Glutamatergic neuron (in vitro differentiated cells): ENCODE results near the gene PKN1. TPM values are rescaled to one million over a fixed set of nuclear protein-coding genes. Genes with fewer than 3 reads are reported as not detected.
"Not testable (repeated sequence)": the region's sequence is repeated elsewhere in the genome, so short reads cannot be mapped to it uniquely, and the experiment has no call there.

ENCODE experiments used
- DNase-seq: peaks from one replicate; pipeline ENCODE4 v3.0.0; 2022
- H3K27ac Mint-ChIP-seq: one replicate; pipeline ENCODE4 v1.8.0; 2020; ENCODE audit warnings: mild to moderate bottlenecking, mixed read lengths, inconsistent platforms; ENCODE audit not compliant: unreplicated experiment
- H3K27me3 Mint-ChIP-seq: one replicate; pipeline ENCODE4 v1.8.0; 2020; ENCODE audit warnings: mild to moderate bottlenecking, moderate library complexity, mixed read lengths, inconsistent platforms; ENCODE audit not compliant: unreplicated experiment
- H3K36me3 Mint-ChIP-seq: one replicate; pipeline ENCODE4 v1.8.0; 2020; ENCODE audit warnings: mild to moderate bottlenecking, mixed read lengths, inconsistent platforms; ENCODE audit not compliant: unreplicated experiment
- H3K4me1 Mint-ChIP-seq: one replicate; pipeline ENCODE4 v1.8.0; 2020; ENCODE audit warnings: mild to moderate bottlenecking, low read depth, mixed read lengths, inconsistent platforms; ENCODE audit not compliant: unreplicated experiment
- H3K4me3 Mint-ChIP-seq: one replicate; pipeline ENCODE4 v1.8.0; 2020; ENCODE audit warnings: mild to moderate bottlenecking, mixed read lengths, inconsistent platforms; ENCODE audit not compliant: unreplicated experiment
- H3K9me3 Mint-ChIP-seq: one replicate; pipeline ENCODE4 v1.8.0; 2020; ENCODE audit warnings: mild to moderate bottlenecking, moderate library complexity, mixed read lengths, inconsistent platforms; ENCODE audit not compliant: unreplicated experiment
- total RNA-seq: library from RNA; stranded (reverse); fragmentation: NEBNext Ultra II Directional; extraction: Animal tissue kit (Norgen Biotek cat#: 25700); gene quantifications from one replicate; pipeline ENCODE4 v1.2.1, GENCODE V29; 2021; ENCODE audit not compliant: unreplicated experiment
- TF ChIP-seq, protein P1 (sequence below): fragments of 200-600 bp; sonication (generic); IDR thresholded peaks from one replicate; pipeline ENCODE4 v1.5.0; 2021; ENCODE audit not compliant: partially characterized antibody, unreplicated experiment

Gene PKN1
- total RNA-seq, 1 donor from 2014 or later = 117 TPM

DNA sequence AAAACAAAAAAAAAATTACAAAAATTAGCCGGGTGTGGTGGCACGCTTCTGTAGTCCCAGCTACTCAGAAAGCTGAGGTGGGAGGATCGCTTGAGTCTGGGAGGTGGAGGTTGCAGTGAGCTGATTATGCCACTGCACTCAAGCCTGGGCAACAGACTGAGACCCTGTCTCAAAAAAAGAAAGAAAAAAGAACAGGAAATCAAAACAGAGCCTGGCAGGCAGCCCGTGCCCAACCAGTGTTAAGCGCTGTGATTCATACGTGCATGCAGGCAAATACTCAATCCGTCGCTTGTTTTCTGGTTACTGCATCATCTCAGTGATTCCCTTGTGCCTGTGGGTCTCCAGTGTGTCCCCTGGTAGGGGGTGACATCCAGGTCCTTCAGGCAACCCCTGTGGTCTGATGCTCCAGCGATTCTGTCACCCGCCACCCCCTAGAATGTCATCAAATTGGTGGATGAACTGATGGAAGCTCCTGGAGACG lies 32.1 kb upstream of the PKN1 start:
- Mint-ChIP-seq H3K27me3 (peaks cover 2% of the 10 kb centered on the region), H3K4me3 (no peak overlapping the region), H3K9me3 (no peaks in the 10 kb centered on the region), H3K4me1 (no peaks in the 10 kb centered on the region), H3K27ac (no peak overlapping the region), H3K36me3 (no peaks in the 10 kb centered on the region)
- DNase-seq = no peak
- TF ChIP-seq, protein P1, sequence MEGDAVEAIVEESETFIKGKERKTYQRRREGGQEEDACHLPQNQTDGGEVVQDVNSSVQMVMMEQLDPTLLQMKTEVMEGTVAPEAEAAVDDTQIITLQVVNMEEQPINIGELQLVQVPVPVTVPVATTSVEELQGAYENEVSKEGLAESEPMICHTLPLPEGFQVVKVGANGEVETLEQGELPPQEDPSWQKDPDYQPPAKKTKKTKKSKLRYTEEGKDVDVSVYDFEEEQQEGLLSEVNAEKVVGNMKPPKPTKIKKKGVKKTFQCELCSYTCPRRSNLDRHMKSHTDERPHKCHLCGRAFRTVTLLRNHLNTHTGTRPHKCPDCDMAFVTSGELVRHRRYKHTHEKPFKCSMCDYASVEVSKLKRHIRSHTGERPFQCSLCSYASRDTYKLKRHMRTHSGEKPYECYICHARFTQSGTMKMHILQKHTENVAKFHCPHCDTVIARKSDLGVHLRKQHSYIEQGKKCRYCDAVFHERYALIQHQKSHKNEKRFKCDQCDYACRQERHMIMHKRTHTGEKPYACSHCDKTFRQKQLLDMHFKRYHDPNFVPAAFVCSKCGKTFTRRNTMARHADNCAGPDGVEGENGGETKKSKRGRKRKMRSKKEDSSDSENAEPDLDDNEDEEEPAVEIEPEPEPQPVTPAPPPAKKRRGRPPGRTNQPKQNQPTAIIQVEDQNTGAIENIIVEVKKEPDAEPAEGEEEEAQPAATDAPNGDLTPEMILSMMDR = no peak

DNA sequence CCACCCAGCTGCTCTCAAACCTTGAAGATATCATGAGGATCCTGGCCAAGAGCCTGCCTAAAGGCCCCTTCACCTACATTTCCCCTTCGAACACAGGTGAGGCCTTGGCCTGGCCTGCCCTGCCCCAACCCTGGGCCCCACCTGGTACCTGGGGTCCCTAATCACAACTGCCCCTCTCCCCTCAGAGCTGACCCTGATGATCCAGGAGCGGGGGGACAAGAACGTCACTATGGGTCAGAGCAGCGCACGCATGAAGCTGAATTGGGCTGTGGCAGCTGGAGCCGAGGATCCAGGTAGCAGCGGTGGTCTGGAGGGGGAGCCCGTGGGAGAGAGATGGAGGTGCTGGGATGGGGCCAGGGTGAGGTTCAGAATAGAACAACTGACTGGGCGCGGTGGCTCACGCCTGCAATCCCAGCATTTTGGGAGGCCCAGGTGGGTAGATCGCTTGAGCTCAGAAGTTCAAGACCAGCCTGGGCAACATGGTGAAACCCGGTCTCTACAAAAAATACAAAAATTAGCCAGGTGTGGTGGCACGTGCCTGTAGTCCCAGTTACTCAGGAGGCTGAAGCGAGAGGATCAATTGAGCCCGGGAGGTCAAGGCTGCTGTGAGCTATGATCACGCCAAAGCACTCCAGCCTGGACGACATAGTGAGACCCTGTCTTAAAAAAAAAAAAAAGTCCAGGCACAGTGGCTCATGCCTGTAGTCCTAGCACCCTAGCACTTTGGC lies 31.5 kb upstream of the PKN1 start:
- no peaks in the 10 kb centered on the region for H3K9me3 Mint-ChIP-seq
- peaks cover 2% of the 10 kb centered on the region for H3K27me3 Mint-ChIP-seq
- H3K27ac Mint-ChIP-seq = no peak overlapping the region
- no peak for DNase-seq
- TF ChIP-seq, protein P1 = no peak
- no peaks in the 10 kb centered on the region for H3K36me3 Mint-ChIP-seq
- H3K4me3 Mint-ChIP-seq = no peak overlapping the region
- H3K4me1 Mint-ChIP-seq = no peaks in the 10 kb centered on the region

DNA sequence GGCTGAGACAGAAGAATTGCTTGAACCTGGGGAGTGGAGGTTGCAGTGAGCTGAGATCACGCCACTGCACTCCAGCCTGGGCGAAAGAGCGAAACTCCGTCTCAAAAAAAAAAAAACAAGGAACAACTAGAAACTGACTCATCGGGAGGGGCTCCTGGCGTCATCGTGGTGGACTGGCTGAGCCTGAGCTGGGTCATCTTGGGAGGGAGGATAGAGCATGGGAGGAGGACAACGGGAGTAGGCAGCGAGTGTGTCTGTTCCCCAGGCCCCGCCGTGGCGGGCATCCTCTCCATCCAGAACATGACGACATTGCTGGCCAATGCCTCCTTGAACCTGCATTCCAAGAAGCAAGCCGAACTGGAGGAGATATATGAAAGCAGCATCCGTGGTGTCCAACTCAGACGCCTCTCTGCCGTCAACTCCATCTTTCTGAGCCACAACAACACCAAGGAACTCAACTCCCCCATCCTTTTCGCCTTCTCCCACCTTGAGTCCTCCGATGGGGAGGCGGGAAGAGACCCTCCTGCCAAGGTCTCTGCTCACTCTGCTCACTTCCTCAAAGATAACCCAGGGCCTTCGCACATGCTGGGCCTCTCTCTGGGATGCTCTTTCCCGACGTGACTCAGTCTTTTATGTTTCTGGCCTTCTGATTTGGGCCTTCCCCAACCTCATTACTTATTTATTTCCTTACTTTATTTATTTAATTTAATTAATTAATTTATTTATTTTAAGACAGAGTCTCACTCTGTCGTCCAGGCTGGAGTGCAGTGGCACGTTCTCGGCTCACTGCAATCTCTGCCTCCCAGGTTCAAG lies 30.6 kb upstream of the PKN1 start:
- DNase-seq = no peak
- TF ChIP-seq, protein P1 = no peak
- H3K27ac Mint-ChIP-seq = no peak overlapping the region
- H3K27me3 Mint-ChIP-seq = peaks cover 2% of the 10 kb centered on the region
- H3K4me3 Mint-ChIP-seq = no peak overlapping the region
- peaks cover 3% of the 10 kb centered on the region for H3K9me3 Mint-ChIP-seq
- no peaks in the 10 kb centered on the region for H3K4me1 Mint-ChIP-seq
- H3K36me3 Mint-ChIP-seq = no peaks in the 10 kb centered on the region

DNA sequence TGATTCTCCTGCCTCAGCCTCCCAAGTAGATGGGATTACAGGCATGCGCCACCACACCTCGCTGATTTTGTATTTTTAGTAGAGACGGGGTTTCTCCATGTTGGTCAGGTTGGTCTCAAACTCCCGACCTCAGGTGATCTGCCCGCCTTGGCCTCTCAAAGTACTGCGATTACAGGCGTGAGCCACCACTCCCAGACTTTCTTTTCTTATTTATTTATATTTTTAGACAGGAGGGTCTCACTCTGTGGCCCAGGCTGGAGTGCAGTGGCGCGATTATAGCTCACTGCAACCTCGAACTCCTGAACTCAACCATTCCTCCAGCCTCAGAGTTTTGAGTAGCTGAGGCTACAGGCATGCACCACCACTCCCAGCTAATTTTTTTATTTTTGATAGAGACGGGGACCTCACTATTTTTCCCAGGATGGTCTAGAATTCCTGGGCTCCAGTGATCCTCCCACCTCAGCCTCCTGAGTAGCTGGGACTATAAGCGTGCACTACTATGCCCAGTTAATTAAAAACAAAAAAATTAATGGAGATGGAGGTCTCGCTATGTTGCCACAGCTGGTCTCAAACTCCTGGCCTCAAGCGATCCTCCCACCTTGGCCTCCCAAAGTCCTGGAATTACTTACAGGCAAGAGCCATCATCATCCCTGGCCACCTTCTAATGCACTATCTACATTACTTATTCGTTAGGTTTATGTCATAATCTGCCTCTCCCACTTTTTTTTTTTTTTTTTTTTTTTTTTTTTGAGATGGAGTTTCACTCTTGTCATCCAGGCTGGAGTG lies 29.8 kb upstream of the PKN1 start:
- not testable (repeated sequence) for H3K4me1 Mint-ChIP-seq, H3K36me3 Mint-ChIP-seq, H3K9me3 Mint-ChIP-seq, H3K27ac Mint-ChIP-seq, H3K27me3 Mint-ChIP-seq, H3K4me3 Mint-ChIP-seq, DNase-seq

DNA sequence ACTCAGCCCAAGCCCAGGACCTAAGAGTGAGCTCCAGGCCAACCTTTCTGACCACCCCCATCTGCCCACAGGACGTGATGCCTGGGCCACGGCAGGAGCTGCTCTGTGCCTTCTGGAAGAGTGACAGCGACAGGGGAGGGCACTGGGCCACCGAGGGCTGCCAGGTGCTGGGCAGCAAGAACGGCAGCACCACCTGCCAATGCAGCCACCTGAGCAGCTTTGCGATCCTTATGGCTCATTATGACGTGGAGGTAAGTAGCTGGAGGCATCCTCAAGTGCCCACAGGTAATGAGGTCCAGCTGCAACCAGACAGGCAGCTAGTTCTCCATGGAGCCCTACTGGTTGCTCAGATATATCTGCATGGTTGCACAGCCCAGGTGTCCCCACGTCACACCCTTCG lies 28.8 kb upstream of the PKN1 start:
- TF ChIP-seq, protein P1 = no peak
- no peaks in the 10 kb centered on the region for H3K36me3 Mint-ChIP-seq

More for the DNA sequence above, 28.8 kb upstream of the PKN1 start:
- no peak overlapping the region for H3K27ac Mint-ChIP-seq
- H3K4me1 Mint-ChIP-seq = no peaks in the 10 kb centered on the region
- peaks cover 3% of the 10 kb centered on the region for H3K9me3 Mint-ChIP-seq
- peaks cover 2% of the 10 kb centered on the region for H3K27me3 Mint-ChIP-seq
- no peak overlapping the region for H3K4me3 Mint-ChIP-seq
- DNase-seq = no peak
